ENCODE results near the gene TP53I13. TPM values are rescaled to one million over a fixed set of nuclear protein-coding genes. Genes with fewer than 3 reads are reported as not detected.

The TP53I13 gene
- total RNA-seq, 1 experiment from 2014 or later: 33.3 TPM

DNA sequence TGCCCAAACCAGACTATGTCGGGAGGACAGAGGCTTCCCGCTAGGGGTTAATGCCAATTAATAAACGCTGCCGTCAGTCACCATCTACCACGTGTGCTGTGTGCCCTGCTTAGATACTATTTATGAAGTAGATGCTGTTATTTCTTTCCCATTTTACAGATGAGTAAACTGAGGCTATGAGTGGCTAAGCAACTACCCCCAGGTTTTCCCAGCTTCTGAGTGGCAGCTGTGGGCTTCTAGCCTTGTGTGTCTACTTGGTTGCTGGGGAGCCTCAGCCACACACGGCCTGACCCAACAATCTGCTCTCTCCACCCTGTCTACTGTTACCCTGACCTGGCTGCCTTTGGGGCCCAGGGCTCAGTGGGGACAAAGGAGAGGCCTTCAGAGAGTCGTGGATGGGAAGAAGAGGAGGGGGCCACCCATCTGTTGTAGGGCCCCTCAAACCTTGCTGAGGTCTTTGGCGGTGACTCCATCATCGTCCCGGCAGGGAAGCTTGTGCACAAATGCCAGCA, 13.8 kb downstream of the TP53I13 start:
- Histone ChIP-seq H3K9me2 (ENCODE audit: insufficient read depth) (no peaks in the 10 kb centered on the region), H4K20me1 (ENCODE audit: insufficient read depth) (no peaks in the 10 kb centered on the region), H3K4me3 (replicated peaks in 1 of 2; ENCODE audit: low read depth in 1 of 2, low read length in 2 of 2) (no peak overlapping the region), H3K36me3 (ENCODE audit: control insufficient read depth in 1 of 2, insufficient read depth in 2 of 2, low read length in 2 of 2) (peaks cover 6 to 10% of the 10 kb centered on the region in 2 experiments; a peak in 2 of 4 replicates), H3K9me3 (ENCODE audit: control insufficient read depth in 1 of 2, insufficient read depth in 1 of 2, low read depth in 1 of 2, low read length in 2 of 2) (no peaks in the 10 kb centered on the region), H2AFZ (ENCODE audit: low read depth, low read length, poor library complexity, severe bottlenecking) (no peak overlapping the region), H3K27me3 (ENCODE audit: insufficient read depth, low read length) (no peaks in the 10 kb centered on the region), H3K79me2 (ENCODE audit: insufficient read depth, low read length) (peaks cover 45% of the 10 kb centered on the region), H3K4me1 (ENCODE audit: control insufficient read depth in 1 of 2, insufficient read depth in 2 of 2, low read length in 2 of 2) (peaks cover 7 to 42% of the 10 kb centered on the region in 2 experiments; a peak in 3 of 4 replicates), H3K4me2 (ENCODE audit: low read length) (no peak overlapping the region), H3K27ac (ENCODE audit: low read depth, low read length) (no peak overlapping the region), H3K9ac (ENCODE audit: low read length) (no peak overlapping the region)
- intact Hi-C loops (cut with micrococcal nuclease): no loop called here
- ChIA-PET CTCF (interaction anchor here (2.0 to 6.0 kb wide), 4 partner anchors 10 to 511 kb away, joined by 7 to 38 read pairs (median 12); partner anchors contain the start of gene ANKRD13B), RAD21 (ENCODE audit: low non-redundant PET in 1 of 2, low total read pairs in 2 of 2, uncharacterized antibody in 2 of 2, unreplicated experiment in 2 of 2) (interaction anchor here in 1 of 2 experiments (0.8 kb wide), 1 partner anchor 10 kb away, joined by 3 read pairs; no protein-coding TSS in a partner anchor), POLR2A (interaction anchor here (2.0 kb wide), 1 partner anchor 10 kb away, joined by 6 read pairs; the partner anchor contains the start of gene ANKRD13B)
- no peak for DNase-seq (ENCODE audit: low read depth, low spot score)
- TF ChIP-seq EGR1 (IDR thresholded peaks at IDR 0.05; ENCODE audit: low read depth) (no peak), EZH2 (IDR thresholded peaks at IDR 0.05) (no peak), EZH2phosphoT487 (IDR thresholded peaks at IDR 0.05; ENCODE audit: borderline replicate concordance) (no peak), FOSL1 (IDR thresholded peaks at IDR 0.05; ENCODE audit: low read depth) (no peak)
- TF ChIP-seq, protein P1, sequence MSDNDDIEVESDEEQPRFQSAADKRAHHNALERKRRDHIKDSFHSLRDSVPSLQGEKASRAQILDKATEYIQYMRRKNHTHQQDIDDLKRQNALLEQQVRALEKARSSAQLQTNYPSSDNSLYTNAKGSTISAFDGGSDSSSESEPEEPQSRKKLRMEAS (IDR thresholded peaks at IDR 0.05): no peak
- TF ChIP-seq, protein P2, sequence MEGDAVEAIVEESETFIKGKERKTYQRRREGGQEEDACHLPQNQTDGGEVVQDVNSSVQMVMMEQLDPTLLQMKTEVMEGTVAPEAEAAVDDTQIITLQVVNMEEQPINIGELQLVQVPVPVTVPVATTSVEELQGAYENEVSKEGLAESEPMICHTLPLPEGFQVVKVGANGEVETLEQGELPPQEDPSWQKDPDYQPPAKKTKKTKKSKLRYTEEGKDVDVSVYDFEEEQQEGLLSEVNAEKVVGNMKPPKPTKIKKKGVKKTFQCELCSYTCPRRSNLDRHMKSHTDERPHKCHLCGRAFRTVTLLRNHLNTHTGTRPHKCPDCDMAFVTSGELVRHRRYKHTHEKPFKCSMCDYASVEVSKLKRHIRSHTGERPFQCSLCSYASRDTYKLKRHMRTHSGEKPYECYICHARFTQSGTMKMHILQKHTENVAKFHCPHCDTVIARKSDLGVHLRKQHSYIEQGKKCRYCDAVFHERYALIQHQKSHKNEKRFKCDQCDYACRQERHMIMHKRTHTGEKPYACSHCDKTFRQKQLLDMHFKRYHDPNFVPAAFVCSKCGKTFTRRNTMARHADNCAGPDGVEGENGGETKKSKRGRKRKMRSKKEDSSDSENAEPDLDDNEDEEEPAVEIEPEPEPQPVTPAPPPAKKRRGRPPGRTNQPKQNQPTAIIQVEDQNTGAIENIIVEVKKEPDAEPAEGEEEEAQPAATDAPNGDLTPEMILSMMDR (IDR thresholded peaks at IDR 0.05 in 2 of 3, conservative IDR thresholded peaks at IDR 0.05 in 1 of 3; ENCODE audit: borderline replicate concordance in 1 of 3, insufficient read depth in 1 of 3, low read depth in 2 of 3, low read length in 2 of 3): no peak
- TF ChIP-seq, protein P3, sequence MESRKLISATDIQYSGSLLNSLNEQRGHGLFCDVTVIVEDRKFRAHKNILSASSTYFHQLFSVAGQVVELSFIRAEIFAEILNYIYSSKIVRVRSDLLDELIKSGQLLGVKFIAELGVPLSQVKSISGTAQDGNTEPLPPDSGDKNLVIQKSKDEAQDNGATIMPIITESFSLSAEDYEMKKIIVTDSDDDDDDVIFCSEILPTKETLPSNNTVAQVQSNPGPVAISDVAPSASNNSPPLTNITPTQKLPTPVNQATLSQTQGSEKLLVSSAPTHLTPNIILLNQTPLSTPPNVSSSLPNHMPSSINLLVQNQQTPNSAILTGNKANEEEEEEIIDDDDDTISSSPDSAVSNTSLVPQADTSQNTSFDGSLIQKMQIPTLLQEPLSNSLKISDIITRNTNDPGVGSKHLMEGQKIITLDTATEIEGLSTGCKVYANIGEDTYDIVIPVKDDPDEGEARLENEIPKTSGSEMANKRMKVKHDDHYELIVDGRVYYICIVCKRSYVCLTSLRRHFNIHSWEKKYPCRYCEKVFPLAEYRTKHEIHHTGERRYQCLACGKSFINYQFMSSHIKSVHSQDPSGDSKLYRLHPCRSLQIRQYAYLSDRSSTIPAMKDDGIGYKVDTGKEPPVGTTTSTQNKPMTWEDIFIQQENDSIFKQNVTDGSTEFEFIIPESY (IDR thresholded peaks at IDR 0.05; ENCODE audit: extremely low read depth, insufficient replicate concordance, low read length): no peak
- ATAC-seq: no peak
- BruUV-seq (replicated peaks): no TSS peak

Data from HCT116 (cell line).